ENCODE results near the gene UMODL1. TPM values are rescaled to one million over a fixed set of nuclear protein-coding genes. Genes with fewer than 3 reads are reported as not detected.

The UMODL1 gene
- total and polyA plus RNA-seq, 2 experiments from 2014 or later = not detected

DNA sequence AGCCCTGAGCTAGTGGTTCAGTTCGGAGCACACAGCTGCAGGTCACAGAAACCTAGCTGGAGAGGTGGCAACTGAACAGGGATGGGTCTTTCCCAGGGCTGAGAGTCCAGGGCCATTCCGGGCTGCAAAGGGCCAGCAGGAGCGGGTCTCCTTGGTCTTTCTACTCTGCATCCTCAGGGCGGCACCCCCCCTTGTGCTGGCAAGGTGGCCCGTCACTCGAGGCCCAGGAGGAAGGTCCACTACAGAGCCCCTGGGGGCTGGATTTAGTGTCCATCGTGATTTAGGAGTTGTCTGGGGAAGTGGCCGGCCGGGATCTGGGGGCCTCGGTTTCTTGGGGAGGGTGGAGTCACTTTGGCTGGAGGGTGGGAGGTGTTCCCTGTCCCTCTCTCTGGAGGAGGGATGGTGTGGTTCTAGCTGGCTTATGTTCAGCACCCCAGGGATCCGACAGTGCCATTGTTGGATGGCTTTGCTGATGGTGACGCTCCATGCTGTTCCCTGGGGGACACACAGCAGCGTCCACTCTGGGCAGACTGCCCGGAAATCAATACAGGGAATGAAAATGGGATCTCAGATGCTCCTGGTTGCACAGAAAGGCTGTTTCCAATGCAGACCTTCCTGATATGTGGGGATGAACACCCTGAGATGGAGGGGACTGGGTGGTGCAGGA lies 64.4 kb downstream of the UMODL1 start:
- H3K4me3 ChIP-seq = no peak overlapping the region
- no peak for DNase-seq (ENCODE audit: low read depth in 1 of 2, low spot score in 1 of 2)
- no peaks in the 10 kb centered on the region for H3K9me3 ChIP-seq (ENCODE audit: low read depth)
- H3K36me3 ChIP-seq = no peaks in the 10 kb centered on the region
- no peak overlapping the region for H3K27ac ChIP-seq
- H3K27me3 ChIP-seq = no peaks in the 10 kb centered on the region
- TF ChIP-seq, protein P1, sequence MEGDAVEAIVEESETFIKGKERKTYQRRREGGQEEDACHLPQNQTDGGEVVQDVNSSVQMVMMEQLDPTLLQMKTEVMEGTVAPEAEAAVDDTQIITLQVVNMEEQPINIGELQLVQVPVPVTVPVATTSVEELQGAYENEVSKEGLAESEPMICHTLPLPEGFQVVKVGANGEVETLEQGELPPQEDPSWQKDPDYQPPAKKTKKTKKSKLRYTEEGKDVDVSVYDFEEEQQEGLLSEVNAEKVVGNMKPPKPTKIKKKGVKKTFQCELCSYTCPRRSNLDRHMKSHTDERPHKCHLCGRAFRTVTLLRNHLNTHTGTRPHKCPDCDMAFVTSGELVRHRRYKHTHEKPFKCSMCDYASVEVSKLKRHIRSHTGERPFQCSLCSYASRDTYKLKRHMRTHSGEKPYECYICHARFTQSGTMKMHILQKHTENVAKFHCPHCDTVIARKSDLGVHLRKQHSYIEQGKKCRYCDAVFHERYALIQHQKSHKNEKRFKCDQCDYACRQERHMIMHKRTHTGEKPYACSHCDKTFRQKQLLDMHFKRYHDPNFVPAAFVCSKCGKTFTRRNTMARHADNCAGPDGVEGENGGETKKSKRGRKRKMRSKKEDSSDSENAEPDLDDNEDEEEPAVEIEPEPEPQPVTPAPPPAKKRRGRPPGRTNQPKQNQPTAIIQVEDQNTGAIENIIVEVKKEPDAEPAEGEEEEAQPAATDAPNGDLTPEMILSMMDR (IDR thresholded peaks at IDR 0.05; ENCODE audit: low read depth, low read length) = no peak
- H3K4me1 ChIP-seq (ENCODE audit: low read depth) = no peaks in the 10 kb centered on the region

- H3K9me3 ChIP-seq (ENCODE audit: low read depth) = no peaks in the 10 kb centered on the region
- H3K27me3 ChIP-seq = no peaks in the 10 kb centered on the region
- no peaks in the 10 kb centered on the region for H3K36me3 ChIP-seq
- TF ChIP-seq, protein P1 (IDR thresholded peaks at IDR 0.05; ENCODE audit: low read depth, low read length) = no peak
- no peaks in the 10 kb centered on the region for H3K4me1 ChIP-seq (ENCODE audit: low read depth)
- no peak overlapping the region for H3K27ac ChIP-seq
- H3K4me3 ChIP-seq = no peak overlapping the region
- DNase-seq (ENCODE audit: low read depth in 1 of 2, low spot score in 1 of 2) = no peak
Measured at GRCh38 chr21:42137191-42137904, 66.2 kb downstream of the UMODL1 start.

DNA sequence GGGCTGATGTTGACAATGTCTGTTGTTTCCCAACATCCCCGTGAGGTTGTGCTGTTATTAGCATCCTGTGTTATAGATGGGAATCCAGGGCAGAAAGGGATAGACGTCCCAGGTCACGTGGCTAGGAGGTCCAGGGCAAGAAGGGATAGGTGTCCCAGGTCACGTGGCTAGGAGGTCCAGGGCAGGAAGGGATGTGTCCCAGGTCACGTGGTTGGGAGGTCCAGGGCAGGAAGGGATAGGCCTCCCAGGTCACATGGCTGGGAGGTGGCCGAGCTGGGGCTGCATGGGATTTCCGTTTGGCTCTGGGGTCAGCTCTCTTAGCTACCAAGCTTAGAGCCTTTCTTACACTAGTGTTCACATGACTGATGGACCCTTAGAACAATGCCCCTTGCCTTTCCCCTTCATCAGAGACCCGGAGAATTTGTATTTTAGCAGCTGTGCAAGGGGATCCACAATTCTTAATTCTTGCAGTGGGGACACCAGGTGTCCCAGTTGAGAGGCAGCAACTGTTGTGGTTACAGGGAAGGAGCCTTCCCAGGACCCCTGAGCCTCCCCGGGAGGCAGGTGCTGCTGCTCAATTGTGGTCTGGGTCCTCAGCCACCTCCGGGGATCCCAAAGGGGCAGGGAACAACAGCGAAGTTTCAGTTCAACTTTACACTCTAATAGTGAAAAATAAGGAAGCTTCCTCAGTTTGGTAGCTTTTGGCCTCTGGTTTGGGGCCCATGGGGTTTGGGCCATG lies 69.2 kb downstream of the UMODL1 start:
- H3K36me3 ChIP-seq = no peaks in the 10 kb centered on the region
- TF ChIP-seq, protein P1 (IDR thresholded peaks at IDR 0.05; ENCODE audit: low read depth, low read length) = no peak

DNA sequence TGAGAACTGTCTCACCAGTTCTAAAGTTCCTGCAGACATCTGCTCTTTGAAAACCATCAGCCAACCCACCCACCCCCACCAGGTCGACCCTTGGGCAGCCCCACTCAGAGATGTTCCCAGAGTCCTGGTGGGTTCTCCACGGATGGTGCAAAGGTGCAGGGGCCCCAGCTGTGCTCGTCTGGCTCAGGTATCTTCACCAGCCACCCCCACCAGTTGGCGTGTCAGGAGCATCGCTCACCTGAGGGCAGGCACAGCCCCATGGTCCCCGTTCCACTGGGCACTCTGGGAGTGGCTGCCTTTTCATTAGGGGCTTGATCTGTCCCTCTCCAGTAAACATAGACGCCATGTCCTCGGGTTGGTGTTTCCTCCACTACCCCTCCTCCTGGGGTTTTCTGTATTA lies 70.5 kb downstream of the UMODL1 start:
- Histone ChIP-seq H3K27me3 (no peaks in the 10 kb centered on the region), H3K9me3 (ENCODE audit: low read depth) (no peaks in the 10 kb centered on the region), H3K4me1 (ENCODE audit: low read depth) (no peaks in the 10 kb centered on the region), H3K36me3 (no peaks in the 10 kb centered on the region), H3K4me3 (no peak overlapping the region), H3K27ac (no peak overlapping the region)
- DNase-seq (ENCODE audit: low read depth in 1 of 2, low spot score in 1 of 2) = no peak
- TF ChIP-seq, protein P1 (IDR thresholded peaks at IDR 0.05; ENCODE audit: low read depth, low read length) = no peak

More for the DNA sequence above, 69.2 kb downstream of the UMODL1 start:
- no peak for DNase-seq (ENCODE audit: low read depth in 1 of 2, low spot score in 1 of 2)
- Histone ChIP-seq H3K4me1 (ENCODE audit: low read depth) (no peaks in the 10 kb centered on the region), H3K4me3 (no peak overlapping the region), H3K27me3 (no peaks in the 10 kb centered on the region), H3K9me3 (ENCODE audit: low read depth) (no peaks in the 10 kb centered on the region), H3K27ac (no peak overlapping the region)

DNA sequence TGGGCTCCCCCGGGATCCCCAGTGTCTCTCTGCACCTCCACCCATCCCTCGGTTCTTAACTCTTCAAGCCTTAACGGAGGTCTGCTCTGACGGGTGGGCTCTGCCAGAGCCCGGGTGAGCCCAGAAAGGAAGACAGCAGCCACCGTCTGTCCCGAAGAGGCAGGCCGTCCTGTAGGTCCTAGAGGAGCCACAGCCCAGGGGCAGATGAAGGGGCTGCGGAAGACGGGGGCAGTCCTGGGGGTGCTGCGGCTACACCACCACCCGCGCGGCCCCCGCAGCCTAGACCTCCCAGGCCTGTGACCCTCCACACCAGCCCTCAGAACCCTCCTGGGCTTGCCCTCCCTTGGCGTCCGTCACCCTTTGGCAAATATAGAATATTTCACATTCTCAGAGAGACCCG lies 71.0 kb downstream of the UMODL1 start:
- Histone ChIP-seq H3K27ac (no peak overlapping the region), H3K4me1 (ENCODE audit: low read depth) (no peaks in the 10 kb centered on the region), H3K36me3 (no peaks in the 10 kb centered on the region), H3K4me3 (no peak overlapping the region), H3K9me3 (ENCODE audit: low read depth) (no peaks in the 10 kb centered on the region), H3K27me3 (no peaks in the 10 kb centered on the region)
- no peak for DNase-seq (ENCODE audit: low read depth in 1 of 2, low spot score in 1 of 2)
- TF ChIP-seq, protein P1 (IDR thresholded peaks at IDR 0.05; ENCODE audit: low read depth, low read length) = no peak

All from cardiac muscle cell (in vitro differentiated cells and primary cell).